Keratinocyte (primary cell): Measurements from ENCODE around the gene IFT81. TPM values are rescaled to one million over a fixed set of nuclear protein-coding genes. Genes with fewer than 3 reads are reported as not detected.

Experiments
- DNase-seq: peaks from one replicate; pipeline ENCODE4 v3.0.0-alpha.2; 2011; ENCODE audit warnings: low read depth, missing footprints, low spot score
- FAIRE-seq: peaks from 2 replicates; lab custom pipeline; 2011; peaks lifted over from hg19 to GRCh38; lab: Jason Lieb, UNC
- H2AFZ ChIP-seq: 2 replicates; pipeline ENCODE4 v1.6.0; 2012; ENCODE audit warnings: low read length, control low read depth, inconsistent platforms; ENCODE audit not compliant: control insufficient read depth
- H3K27ac ChIP-seq: 2 replicates; pipeline ENCODE4 v1.5.1; 2011; ENCODE audit warnings: low read length; ENCODE audit not compliant: control insufficient read depth, insufficient read depth
- H3K27me3 ChIP-seq: 3 replicates; pipeline ENCODE4 v1.6.0; 2011; ENCODE audit warnings: low read length; ENCODE audit not compliant: control insufficient read depth, insufficient read depth; ENCODE audit errors: extremely low read depth
- H3K36me3 ChIP-seq, 2 experiments: 2 replicates in 1 of 2; 3 replicates in 1 of 2; pipeline ENCODE4 v1.5.1; 2011; ENCODE audit warnings: low read length in 2 of 2, mild to moderate bottlenecking in 1 of 2; ENCODE audit not compliant: control insufficient read depth in 2 of 2, insufficient read depth in 2 of 2; ENCODE audit errors: extremely low read depth in 1 of 2
- H3K4me1 ChIP-seq: 3 replicates; pipeline ENCODE4 v1.5.1; 2011; ENCODE audit warnings: low read length; ENCODE audit not compliant: control insufficient read depth, insufficient read depth; ENCODE audit errors: extremely low read depth
- H3K4me2 ChIP-seq: 3 replicates; pipeline ENCODE4 v1.6.0; 2011; ENCODE audit warnings: low read depth, low read length; ENCODE audit not compliant: control insufficient read depth, insufficient read depth; ENCODE audit errors: extremely low read depth
- H3K4me3 ChIP-seq, 3 experiments: fragments of 200-600 bp in 1 of 3; sonication (generic) in 1 of 3; 2 replicates in 2 of 3; 3 replicates in 1 of 3; pipeline ENCODE4 v1.5.1; 2011 to 2016; ENCODE audit warnings: low read length in 3 of 3, mild to moderate bottlenecking in 3 of 3, control low read depth in 2 of 3, inconsistent platforms in 1 of 3, low read depth in 1 of 3, mixed read lengths in 1 of 3, mixed run types in 1 of 3, moderate library complexity in 1 of 3; ENCODE audit not compliant: control insufficient read depth in 2 of 3, insufficient read depth in 2 of 3; ENCODE audit errors: extremely low read depth in 1 of 3
- H3K79me2 ChIP-seq: 2 replicates; pipeline ENCODE4 v1.6.0; 2012; ENCODE audit warnings: low read length; ENCODE audit not compliant: control insufficient read depth, insufficient read depth
- H3K9ac ChIP-seq: 3 replicates; pipeline ENCODE4 v1.6.0; 2011; ENCODE audit warnings: low read length; ENCODE audit not compliant: control insufficient read depth, insufficient read depth; ENCODE audit errors: extremely low read depth
- H3K9me1 ChIP-seq: 3 replicates; pipeline ENCODE4 v1.6.0; 2011; ENCODE audit warnings: low read length; ENCODE audit not compliant: control insufficient read depth, insufficient read depth; ENCODE audit errors: extremely low read depth
- H3K9me3 ChIP-seq: 2 replicates; pipeline ENCODE4 v1.5.1; 2012; ENCODE audit warnings: low read depth, low read length; ENCODE audit not compliant: control insufficient read depth
- H4K20me1 ChIP-seq: 3 replicates; pipeline ENCODE4 v1.6.0; 2011; ENCODE audit warnings: low read length; ENCODE audit not compliant: control insufficient read depth, insufficient read depth; ENCODE audit errors: extremely low read depth
- EZH2 ChIP-seq: IDR thresholded peaks from one replicate; pipeline ENCODE4 v1.6.1; 2012; ENCODE audit warnings: inconsistent platforms, mild to moderate bottlenecking, low read length, moderate library complexity
- dilution Hi-C: fragments of 300-500 bp; cut with MboI; formaldehyde crosslinking; loops from one replicate; pipeline ENCODE4 v1.7.0; 2020; ENCODE audit warnings: low sequenced_read_pairs; ENCODE audit not compliant: extremely low pct_ligation_motif_present
- polyA plus RNA-seq, 5 experiments: library from polyadenylated mRNA; depleted of rRNA in 3 of 5; stranded (reverse) in 3 of 5; stranded (forward) in 1 of 5; unstranded in 1 of 5; fragments of >200 nt; gene quantifications; 1 replicate in 1 of 5; 2 replicates in 3 of 5; 3 replicates in 1 of 5; pipeline versions ENCODE4 v1.2.1 to v1.2.3, GENCODE V29; 2011 to 2012; ENCODE audit warnings: missing spikeins in 2 of 5, low read depth in 1 of 5, low replicate concordance in 1 of 5
- TF ChIP-seq, protein P1 (sequence below), 3 experiments: IDR thresholded peaks in 1 of 3; conservative IDR thresholded peaks in 1 of 3; optimal IDR thresholded peaks in 1 of 3; 2 replicates in 2 of 3; 3 replicates in 1 of 3; pipeline versions ENCODE3 to v1.5.1; 2011; ENCODE audit warnings: low read length in 3 of 3, mild to moderate bottlenecking in 3 of 3, moderate library complexity in 2 of 3, control low read depth in 1 of 3, inconsistent platforms in 1 of 3; ENCODE audit not compliant: insufficient read depth in 2 of 3; ENCODE audit errors: extremely low read depth in 1 of 3

The IFT81 gene
- polyA plus RNA-seq, 1 donor (not counting 4 experiments of a cell fraction or from before 2014, with no cell fraction given): 8.9 TPM

- Histone ChIP-seq H3K9me1 (no peaks in the 10 kb centered on the region), H4K20me1 (no peaks in the 10 kb centered on the region), H3K9ac (no peak overlapping the region), H2AFZ (no peak overlapping the region), H3K27ac (no peak overlapping the region), H3K27me3 (no peaks in the 10 kb centered on the region), H3K36me3 (no peaks in the 10 kb centered on the region), H3K9me3 (no peaks in the 10 kb centered on the region), H3K4me3 (no peak overlapping the region), H3K4me1 (no peaks in the 10 kb centered on the region), H3K79me2 (no peaks in the 10 kb centered on the region), H3K4me2 (peak overlapping the region; percentile 33)
- dilution Hi-C loops: no loop called here
- no peak for FAIRE-seq
- DNase-seq: no peak
- TF ChIP-seq, protein P1, sequence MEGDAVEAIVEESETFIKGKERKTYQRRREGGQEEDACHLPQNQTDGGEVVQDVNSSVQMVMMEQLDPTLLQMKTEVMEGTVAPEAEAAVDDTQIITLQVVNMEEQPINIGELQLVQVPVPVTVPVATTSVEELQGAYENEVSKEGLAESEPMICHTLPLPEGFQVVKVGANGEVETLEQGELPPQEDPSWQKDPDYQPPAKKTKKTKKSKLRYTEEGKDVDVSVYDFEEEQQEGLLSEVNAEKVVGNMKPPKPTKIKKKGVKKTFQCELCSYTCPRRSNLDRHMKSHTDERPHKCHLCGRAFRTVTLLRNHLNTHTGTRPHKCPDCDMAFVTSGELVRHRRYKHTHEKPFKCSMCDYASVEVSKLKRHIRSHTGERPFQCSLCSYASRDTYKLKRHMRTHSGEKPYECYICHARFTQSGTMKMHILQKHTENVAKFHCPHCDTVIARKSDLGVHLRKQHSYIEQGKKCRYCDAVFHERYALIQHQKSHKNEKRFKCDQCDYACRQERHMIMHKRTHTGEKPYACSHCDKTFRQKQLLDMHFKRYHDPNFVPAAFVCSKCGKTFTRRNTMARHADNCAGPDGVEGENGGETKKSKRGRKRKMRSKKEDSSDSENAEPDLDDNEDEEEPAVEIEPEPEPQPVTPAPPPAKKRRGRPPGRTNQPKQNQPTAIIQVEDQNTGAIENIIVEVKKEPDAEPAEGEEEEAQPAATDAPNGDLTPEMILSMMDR (optimal IDR thresholded peaks at IDR 0.05 in 1 of 3, IDR thresholded peaks at IDR 0.05 in 1 of 3, conservative IDR thresholded peaks at IDR 0.05 in 1 of 3; ENCODE audit: extremely low read depth in 1 of 3, insufficient read depth in 2 of 3, low read length in 3 of 3): no peak
- TF ChIP-seq EZH2: no peak
Observed at GRCh38 chr12:110262442-110263388, 138.6 kb downstream of the IFT81 start.

- no peaks in the 10 kb centered on the region for H3K9me3 ChIP-seq
- no peak for TF ChIP-seq EZH2
- TF ChIP-seq, protein P1 (optimal IDR thresholded peaks at IDR 0.05 in 1 of 3, IDR thresholded peaks at IDR 0.05 in 1 of 3, conservative IDR thresholded peaks at IDR 0.05 in 1 of 3; ENCODE audit: extremely low read depth in 1 of 3, insufficient read depth in 2 of 3, low read length in 3 of 3): no peak
- dilution Hi-C loops: no loop called here
- H3K79me2 ChIP-seq: no peaks in the 10 kb centered on the region
- no peak overlapping the region for H3K27ac ChIP-seq
- H3K4me3 ChIP-seq: no peak overlapping the region
- no peak overlapping the region for H3K9ac ChIP-seq
- DNase-seq (no peak), FAIRE-seq (no peak)
- no peaks in the 10 kb centered on the region for H3K9me1 ChIP-seq
- H3K4me1 ChIP-seq: peaks cover 21% of the 10 kb centered on the region
- H2AFZ ChIP-seq: no peak overlapping the region
- no peaks in the 10 kb centered on the region for H4K20me1 ChIP-seq
- no peaks in the 10 kb centered on the region for H3K27me3 ChIP-seq
- H3K36me3 ChIP-seq: no peaks in the 10 kb centered on the region
- no peak overlapping the region for H3K4me2 ChIP-seq
Observed at GRCh38 chr12:110266381-110266960, 142.3 kb downstream of the IFT81 start.
